Mesothelial cell of epicardium (in vitro differentiated cells): ENCODE results near the gene ARPP19. TPM values are rescaled to one million over a fixed set of nuclear protein-coding genes. Genes with fewer than 3 reads are reported as not detected.

Source experiments
- DNase-seq, 2 experiments: peaks; one replicate each; pipeline ENCODE4 v3.0.0; 2021; ENCODE audit warnings: low spot score in 2 of 2; ENCODE audit not compliant: unreplicated experiment in 2 of 2
- H3K27ac Mint-ChIP-seq: 2 replicates; pipeline ENCODE4 v1.8.0; 2021; ENCODE audit warnings: mixed read lengths
- H3K27me3 Mint-ChIP-seq: 2 replicates; pipeline ENCODE4 v1.8.0; 2021; ENCODE audit warnings: low read depth, mixed read lengths
- H3K36me3 Mint-ChIP-seq: 2 replicates; pipeline ENCODE4 v1.8.0; 2021; ENCODE audit warnings: mixed read lengths
- H3K4me1 Mint-ChIP-seq: 2 replicates; pipeline ENCODE4 v1.8.0; 2021; ENCODE audit warnings: mixed read lengths
- H3K4me3 Mint-ChIP-seq: 2 replicates; pipeline ENCODE4 v1.8.0; 2021; ENCODE audit warnings: mild to moderate bottlenecking, moderate library complexity, mixed read lengths
- H3K9me3 Mint-ChIP-seq: 2 replicates; pipeline ENCODE4 v1.8.0; 2021; ENCODE audit warnings: mixed read lengths
- total RNA-seq: library from RNA; stranded (reverse); gene quantifications from 3 replicates; pipeline ENCODE4 v1.2.1, GENCODE V29; 2021
- TF ChIP-seq, protein P1 (sequence below): fragments of 200-600 bp; sonication (generic); IDR thresholded peaks from one replicate; pipeline ENCODE4 v1.5.0; 2021; ENCODE audit warnings: antibody characterized with exemption; ENCODE audit not compliant: unreplicated experiment

ARPP19 gene
- total RNA-seq, 1 donor from 2014 or later, result 144 TPM

- peak; percentile 46 to 67 for DNase-seq
- Mint-ChIP-seq H3K27me3 (peaks cover 55% of the 10 kb centered on the region), H3K9me3 (no peaks in the 10 kb centered on the region), H3K27ac (peak within 1 kb of the TSS; percentile 48), H3K36me3 (no peaks in the 10 kb centered on the region), H3K4me3 (peak within 1 kb of the TSS; percentile 83), H3K4me1 (peaks cover 11% of the 10 kb centered on the region)
- TF ChIP-seq, protein P1, sequence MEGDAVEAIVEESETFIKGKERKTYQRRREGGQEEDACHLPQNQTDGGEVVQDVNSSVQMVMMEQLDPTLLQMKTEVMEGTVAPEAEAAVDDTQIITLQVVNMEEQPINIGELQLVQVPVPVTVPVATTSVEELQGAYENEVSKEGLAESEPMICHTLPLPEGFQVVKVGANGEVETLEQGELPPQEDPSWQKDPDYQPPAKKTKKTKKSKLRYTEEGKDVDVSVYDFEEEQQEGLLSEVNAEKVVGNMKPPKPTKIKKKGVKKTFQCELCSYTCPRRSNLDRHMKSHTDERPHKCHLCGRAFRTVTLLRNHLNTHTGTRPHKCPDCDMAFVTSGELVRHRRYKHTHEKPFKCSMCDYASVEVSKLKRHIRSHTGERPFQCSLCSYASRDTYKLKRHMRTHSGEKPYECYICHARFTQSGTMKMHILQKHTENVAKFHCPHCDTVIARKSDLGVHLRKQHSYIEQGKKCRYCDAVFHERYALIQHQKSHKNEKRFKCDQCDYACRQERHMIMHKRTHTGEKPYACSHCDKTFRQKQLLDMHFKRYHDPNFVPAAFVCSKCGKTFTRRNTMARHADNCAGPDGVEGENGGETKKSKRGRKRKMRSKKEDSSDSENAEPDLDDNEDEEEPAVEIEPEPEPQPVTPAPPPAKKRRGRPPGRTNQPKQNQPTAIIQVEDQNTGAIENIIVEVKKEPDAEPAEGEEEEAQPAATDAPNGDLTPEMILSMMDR, result no peak
These were observed 40.1 kb downstream of the ARPP19 start, which contains the start of gene MYO5A for GRCh38 chr15:52528564-52529340. Gene MYO5A, minus strand, starts transcription at chr15:52528880. Its CDS starts 74 bp downstream, at chr15:52528806.

GRCh38 chr15:52527911-52528563 lies 40.8 kb downstream of the ARPP19 start:
- DNase-seq, result no peak
- TF ChIP-seq, protein P1, result no peak
- peak overlapping the region; percentile 48 for H3K27ac Mint-ChIP-seq
- no peaks in the 10 kb centered on the region for H3K9me3 Mint-ChIP-seq
- H3K36me3 Mint-ChIP-seq, result no peaks in the 10 kb centered on the region
- H3K27me3 Mint-ChIP-seq, result peaks cover 50% of the 10 kb centered on the region
- peak overlapping the region; percentile 83 for H3K4me3 Mint-ChIP-seq
- peaks cover 11% of the 10 kb centered on the region for H3K4me1 Mint-ChIP-seq

- Mint-ChIP-seq H3K27me3 (peaks cover 47% of the 10 kb centered on the region), H3K9me3 (no peaks in the 10 kb centered on the region), H3K36me3 (no peaks in the 10 kb centered on the region), H3K4me1 (peaks cover 11% of the 10 kb centered on the region), H3K27ac (no peak overlapping the region), H3K4me3 (peak overlapping the region; percentile 83)
- TF ChIP-seq, protein P1, result no peak
- no peak for DNase-seq
These were observed 41.5 kb downstream of the ARPP19 start for GRCh38 chr15:52527196-52527910.

DNA sequence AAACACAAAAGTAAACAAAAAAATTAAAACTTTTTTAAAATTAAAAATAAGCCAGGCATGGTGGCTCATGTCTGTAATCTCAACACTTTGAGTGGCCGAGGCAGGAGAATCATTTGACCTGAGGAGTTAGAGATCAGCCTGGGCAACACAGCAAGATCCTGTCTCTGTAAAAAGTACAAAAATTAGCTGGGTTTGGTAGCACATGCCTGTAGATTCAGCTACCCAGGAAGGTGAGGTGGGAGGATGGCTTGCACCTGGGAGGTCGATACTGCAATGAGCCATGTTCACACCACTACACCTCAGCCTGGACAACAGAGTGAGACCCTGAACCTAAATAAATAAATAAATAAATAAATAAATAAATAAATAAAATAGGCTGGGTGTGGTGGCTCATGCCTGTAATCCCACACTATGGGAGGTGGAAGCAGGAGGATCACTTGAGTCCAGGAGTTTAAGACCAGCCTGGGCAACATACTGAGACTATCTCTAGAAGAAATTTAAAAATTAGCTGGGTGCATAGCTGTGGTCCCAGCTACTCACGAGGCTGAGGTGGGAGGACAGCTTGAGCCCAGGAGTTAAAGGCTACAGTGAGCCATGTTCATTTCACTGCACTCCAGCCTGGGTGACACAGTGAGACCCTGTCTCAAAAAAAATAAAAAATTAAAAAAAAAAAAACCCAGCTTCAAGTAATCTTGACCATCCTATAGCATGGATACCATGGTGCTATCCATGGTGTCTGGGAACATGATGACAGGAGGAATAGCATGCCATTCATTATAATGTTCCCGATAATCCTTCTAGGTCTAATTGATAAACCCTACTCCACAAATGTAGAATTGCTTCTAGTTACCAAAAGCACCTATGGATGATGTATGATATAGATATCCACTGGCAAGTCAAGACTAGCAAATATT lies 44.4 kb downstream of the ARPP19 start:
- Mint-ChIP-seq H3K27me3 (peaks cover 18% of the 10 kb centered on the region), H3K27ac (no peak overlapping the region), H3K9me3 (no peaks in the 10 kb centered on the region), H3K4me3 (no peak overlapping the region), H3K36me3 (no peaks in the 10 kb centered on the region), H3K4me1 (peaks cover 5% of the 10 kb centered on the region)
- no peak for DNase-seq
- TF ChIP-seq, protein P1, result no peak

GRCh38 chr15:52523647-52524046 lies 45.2 kb downstream of the ARPP19 start:
- Mint-ChIP-seq H3K27me3 (peaks cover 16% of the 10 kb centered on the region), H3K4me1 (peaks cover 4% of the 10 kb centered on the region), H3K36me3 (no peaks in the 10 kb centered on the region), H3K9me3 (no peaks in the 10 kb centered on the region), H3K27ac (no peak overlapping the region), H3K4me3 (no peak overlapping the region)
- DNase-seq, result no peak
- TF ChIP-seq, protein P1, result no peak
